Activated CD8-positive, alpha-beta T cell treated with anti-CD3 and anti-CD28 coated beads for 36 hours (primary cell): ENCODE data around the gene MANBA. TPM values are rescaled to one million over a fixed set of nuclear protein-coding genes. Genes with fewer than 3 reads are reported as not detected.

Experiments
- ATAC-seq: fragments of 200-7000 bp; cut with Tn5 transposase; one replicate; pipeline ENCODE4 v1.10.0; 2021; ENCODE audit warnings: mild to moderate bottlenecking, moderate library complexity
- CTCF ChIA-PET: fragments of 350-600 bp; sonication (Branson Sonifier 250); formaldehyde crosslinking; loops from one replicate; lab custom pipeline; 2021; ENCODE audit warnings: antibody characterized with exemption; lab: Charles Lee
- POLR2A ChIA-PET: fragments of 350-600 bp; sonication (Branson Sonifier 250); formaldehyde crosslinking; loops from one replicate; lab custom pipeline; 2021; ENCODE audit warnings: antibody characterized with exemption; lab: Charles Lee
- DNase-seq: peaks from one replicate; pipeline ENCODE4 v3.0.0-alpha.2; 2020
- H3K27ac Mint-ChIP-seq: one replicate; pipeline ENCODE4 v1.8.0; 2021; ENCODE audit warnings: mild to moderate bottlenecking, mixed read lengths
- H3K27me3 Mint-ChIP-seq: one replicate; pipeline ENCODE4 v1.8.0; 2021; ENCODE audit warnings: mixed read lengths
- H3K36me3 Mint-ChIP-seq: one replicate; pipeline ENCODE4 v1.8.0; 2021; ENCODE audit warnings: low read depth, mixed read lengths
- H3K4me1 Mint-ChIP-seq: one replicate; pipeline ENCODE4 v1.8.0; 2021; ENCODE audit warnings: low read depth, mixed read lengths
- H3K4me3 Mint-ChIP-seq: one replicate; pipeline ENCODE4 v1.8.0; 2021; ENCODE audit warnings: mild to moderate bottlenecking, moderate library complexity, mixed read lengths
- H3K9me3 Mint-ChIP-seq: one replicate; pipeline ENCODE4 v1.8.0; 2021; ENCODE audit warnings: mixed read lengths
- CTCF ChIP-seq: fragments of 200-600 bp; IDR thresholded peaks from one replicate; pipeline ENCODE4 v1.8.0; 2022; ENCODE audit warnings: antibody characterized with exemption, mild to moderate bottlenecking
- intact Hi-C: fragments of 100-400 bp; cut with micrococcal nuclease; formaldehyde crosslinking; loops from one replicate; pipeline ENCODE4 v1.10.0; 2022
- total RNA-seq, 2 experiments: library from RNA; stranded (reverse); gene quantifications; one replicate each; pipeline ENCODE4 v1.2.3, GENCODE V29; 2021

Gene MANBA
- total RNA-seq, 2 experiments from 2014 or later, result 14.5 to 16.3 TPM

- POLR2A ChIA-PET, result interaction anchor here (1.0 to 2.0 kb wide), 3 partner anchors 14 to 87 kb away, joined by 3 to 10 read pairs (median 3); no protein-coding TSS in a partner anchor
- Mint-ChIP-seq H3K4me3 (peak overlapping the region; percentile 9), H3K4me1 (peaks cover 72% of the 10 kb centered on the region), H3K36me3 (peaks cover 83% of the 10 kb centered on the region), H3K27ac (peak overlapping the region; percentile 94), H3K27me3 (no peaks in the 10 kb centered on the region), H3K9me3 (peaks cover 2% of the 10 kb centered on the region)
- peak; percentile 63 for DNase-seq
- no peak for TF ChIP-seq CTCF
- ATAC-seq, result peak; percentile 67
- CTCF ChIA-PET, result interaction anchor here (0.9 to 1.9 kb wide), 7 partner anchors 11 to 150 kb away, joined by 3 to 5 read pairs (median 4); no protein-coding TSS in a partner anchor
- intact Hi-C loops, result no loop called here
These were observed 161.9 kb downstream of the MANBA start for GRCh38 chr4:102598762-102599374.

GRCh38 chr4:102598086-102598761, 162.5 kb downstream of the MANBA start:
- Mint-ChIP-seq H3K27ac (peak overlapping the region; percentile 94), H3K36me3 (peaks cover 80% of the 10 kb centered on the region), H3K4me1 (peaks cover 68% of the 10 kb centered on the region), H3K4me3 (no peak overlapping the region), H3K9me3 (no peaks in the 10 kb centered on the region), H3K27me3 (no peaks in the 10 kb centered on the region)
- ChIA-PET POLR2A (interaction anchor here (0.7 to 2.0 kb wide), 4 partner anchors 15 to 87 kb away, joined by 3 to 10 read pairs (median 3); no protein-coding TSS in a partner anchor), CTCF (interaction anchor here (0.9 kb wide), 1 partner anchor 14 kb away, joined by 3 read pairs; no protein-coding TSS in a partner anchor)
- ATAC-seq (peak; percentile 75), DNase-seq (peak; percentile 49)
- no peak for TF ChIP-seq CTCF
- intact Hi-C loops, result no loop called here

- TF ChIP-seq CTCF, result no peak
- no peak for ATAC-seq
- no peak for DNase-seq
- Mint-ChIP-seq H3K36me3 (peaks cover 88% of the 10 kb centered on the region), H3K4me1 (peaks cover 80% of the 10 kb centered on the region), H3K9me3 (no peaks in the 10 kb centered on the region), H3K27me3 (no peaks in the 10 kb centered on the region), H3K4me3 (no peak overlapping the region), H3K27ac (peak overlapping the region; percentile 68)
- POLR2A ChIA-PET, result no interaction called here
- intact Hi-C loops, result no loop called here
- CTCF ChIA-PET, result no interaction called here
These were observed 164.2 kb downstream of the MANBA start for GRCh38 chr4:102596532-102596931.

GRCh38 chr4:102594000-102594399, 166.8 kb downstream of the MANBA start:
- Mint-ChIP-seq H3K36me3 (peaks cover 89% of the 10 kb centered on the region), H3K27ac (peak overlapping the region; percentile 81), H3K27me3 (no peaks in the 10 kb centered on the region), H3K9me3 (peaks cover 2% of the 10 kb centered on the region), H3K4me3 (no peak overlapping the region), H3K4me1 (peaks cover 91% of the 10 kb centered on the region)
- POLR2A ChIA-PET, result no interaction called here
- DNase-seq, result no peak
- CTCF ChIA-PET, result no interaction called here
- intact Hi-C loops, result no loop called here
- TF ChIP-seq CTCF, result no peak
- ATAC-seq, result no peak

GRCh38 chr4:102593147-102593546, 167.6 kb downstream of the MANBA start:
- peaks cover 90% of the 10 kb centered on the region for H3K36me3 Mint-ChIP-seq
- peaks cover 92% of the 10 kb centered on the region for H3K4me1 Mint-ChIP-seq
- CTCF ChIA-PET, result no interaction called here
- H3K27ac Mint-ChIP-seq, result peak overlapping the region; percentile 77
- peaks cover 2% of the 10 kb centered on the region for H3K9me3 Mint-ChIP-seq
- intact Hi-C loops, result no loop called here
- DNase-seq (no peak), ATAC-seq (no peak)
- POLR2A ChIA-PET, result interaction anchor here (1.4 kb wide), 1 partner anchor 91 kb away, joined by 4 read pairs; no protein-coding TSS in a partner anchor
- no peaks in the 10 kb centered on the region for H3K27me3 Mint-ChIP-seq
- no peak for TF ChIP-seq CTCF
- H3K4me3 Mint-ChIP-seq, result no peak overlapping the region
